NCI-H524 treated with DMSO at 0.1 percent for 48 hours (cell line): ENCODE data around the gene SPAG5.

Experiments used
- DNase-seq: peaks from one replicate; lab custom pipeline; 2025; lab: John Stamatoyannopoulos, UW

Gene SPAG5

GRCh38 chr17:28545787-28546415, 52.9 kb downstream of the SPAG5 start:
- DNase-seq = no peak

GRCh38 chr17:28545141-28545503, 53.7 kb downstream of the SPAG5 start:
- DNase-seq = no peak

- no peak for DNase-seq
Measured at GRCh38 chr17:28544402-28545140, 54.3 kb downstream of the SPAG5 start.

GRCh38 chr17:28541439-28541838, 57.4 kb downstream of the SPAG5 start:
- no peak for DNase-seq

GRCh38 chr17:28540231-28540630, 58.6 kb downstream of the SPAG5 start:
- no peak for DNase-seq

GRCh38 chr17:28538296-28538895, 60.4 kb downstream of the SPAG5 start:
- no peak for DNase-seq

GRCh38 chr17:28537219-28537610, 61.6 kb downstream of the SPAG5 start:
- DNase-seq = no peak

GRCh38 chr17:28536532-28537218, 62.1 kb downstream of the SPAG5 start:
- no peak for DNase-seq

- DNase-seq = no peak
Measured at GRCh38 chr17:28534740-28535375, 64.0 kb downstream of the SPAG5 start.

- no peak for DNase-seq
Measured at GRCh38 chr17:28533091-28533807, 65.6 kb downstream of the SPAG5 start.

- DNase-seq = peak; percentile 81
Measured at GRCh38 chr17:28532050-28532960, 66.5 kb downstream of the SPAG5 start.

- DNase-seq = no peak
Measured at GRCh38 chr17:28530926-28531325, 67.9 kb downstream of the SPAG5 start.

- DNase-seq = no peak
Measured at GRCh38 chr17:28530250-28530649, 68.6 kb downstream of the SPAG5 start.

GRCh38 chr17:28529013-28529400, 69.8 kb downstream of the SPAG5 start:
- no peak for DNase-seq

GRCh38 chr17:28528327-28529012, 70.4 kb downstream of the SPAG5 start:
- no peak for DNase-seq

GRCh38 chr17:28527859-28528258, 71.0 kb downstream of the SPAG5 start:
- no peak for DNase-seq
